Nephron (organoid): ENCODE measurements around the gene TIE1.

ENCODE experiments used
- H3K27ac Mint-ChIP-seq, 3 experiments: 2 replicates each; pipeline ENCODE4 v1.8.0; 2020; ENCODE audit warnings: mixed read lengths in 3 of 3, mild to moderate bottlenecking in 2 of 3, moderate library complexity in 1 of 3
- H3K27me3 Mint-ChIP-seq: 2 replicates; pipeline ENCODE4 v1.8.0; 2021; ENCODE audit warnings: low read depth, mild to moderate bottlenecking, moderate library complexity, mixed read lengths
- H3K36me3 Mint-ChIP-seq: 2 replicates; pipeline ENCODE4 v1.8.0; 2020; ENCODE audit warnings: low read depth, mixed read lengths
- H3K4me1 Mint-ChIP-seq: 2 replicates; pipeline ENCODE4 v1.8.0; 2020; ENCODE audit warnings: mixed read lengths
- H3K4me3 Mint-ChIP-seq, 3 experiments: 2 replicates each; pipeline ENCODE4 v1.8.0; 2020; ENCODE audit warnings: mild to moderate bottlenecking in 3 of 3, mixed read lengths in 3 of 3, moderate library complexity in 2 of 3
- H3K9me3 Mint-ChIP-seq: 2 replicates; pipeline ENCODE4 v1.8.0; 2020; ENCODE audit warnings: mixed read lengths
- CTCF ChIP-seq, 3 experiments: fragments of 200-600 bp; sonication (generic); IDR thresholded peaks; one replicate each; pipeline ENCODE4 v1.5.0; 2021; ENCODE audit warnings: antibody characterized with exemption in 3 of 3; ENCODE audit not compliant: unreplicated experiment in 3 of 3

Gene TIE1

GRCh38 chr1:43255438-43256210 is 45.2 kb upstream of the TIE1 start:
- TF ChIP-seq CTCF (IDR thresholded peaks at IDR 0.05; ENCODE audit: unreplicated experiment in 3 of 3), result no peak
- H3K4me1 Mint-ChIP-seq, result no peaks in the 10 kb centered on the region
- H3K36me3 Mint-ChIP-seq, result peaks cover 6% of the 10 kb centered on the region
- H3K4me3 Mint-ChIP-seq, result no peak overlapping the region
- peaks cover 25% of the 10 kb centered on the region for H3K9me3 Mint-ChIP-seq
- H3K27ac Mint-ChIP-seq, result no peak overlapping the region
- H3K27me3 Mint-ChIP-seq, result peaks cover 10% of the 10 kb centered on the region

- H3K4me3 Mint-ChIP-seq, result no peak overlapping the region
- peaks cover 31% of the 10 kb centered on the region for H3K9me3 Mint-ChIP-seq
- H3K4me1 Mint-ChIP-seq, result no peaks in the 10 kb centered on the region
- H3K27me3 Mint-ChIP-seq, result peaks cover 10% of the 10 kb centered on the region
- peaks cover 10% of the 10 kb centered on the region for H3K36me3 Mint-ChIP-seq
- H3K27ac Mint-ChIP-seq, result no peak overlapping the region
- no peak for TF ChIP-seq CTCF (IDR thresholded peaks at IDR 0.05; ENCODE audit: unreplicated experiment in 3 of 3)
Measured at GRCh38 chr1:43256675-43257570, 43.9 kb upstream of the TIE1 start.

GRCh38 chr1:43258370-43258769 is 42.4 kb upstream of the TIE1 start:
- Mint-ChIP-seq H3K27me3 (peaks cover 7% of the 10 kb centered on the region), H3K9me3 (peaks cover 40% of the 10 kb centered on the region), H3K27ac (no peak overlapping the region), H3K4me3 (no peak overlapping the region), H3K4me1 (no peaks in the 10 kb centered on the region), H3K36me3 (peaks cover 10% of the 10 kb centered on the region)
- no peak for TF ChIP-seq CTCF (IDR thresholded peaks at IDR 0.05; ENCODE audit: unreplicated experiment in 3 of 3)

- Mint-ChIP-seq H3K9me3 (peaks cover 35% of the 10 kb centered on the region), H3K36me3 (peaks cover 9% of the 10 kb centered on the region)
Measured at GRCh38 chr1:43265431-43265830, 35.4 kb upstream of the TIE1 start.

GRCh38 chr1:43266881-43267280 is 33.9 kb upstream of the TIE1 start:
- TF ChIP-seq CTCF (IDR thresholded peaks at IDR 0.05; ENCODE audit: unreplicated experiment in 3 of 3), result no peak

More at GRCh38 chr1:43265431-43265830, 35.4 kb upstream of the TIE1 start:
- H3K4me3 Mint-ChIP-seq, result no peak overlapping the region
- peak overlapping the region in 2 of 3 experiments; percentile 68 to 76 for H3K27ac Mint-ChIP-seq
- peaks cover 4% of the 10 kb centered on the region for H3K4me1 Mint-ChIP-seq
- TF ChIP-seq CTCF (IDR thresholded peaks at IDR 0.05; ENCODE audit: unreplicated experiment in 3 of 3), result no peak
- peaks cover 21% of the 10 kb centered on the region for H3K27me3 Mint-ChIP-seq

More at GRCh38 chr1:43266881-43267280, 33.9 kb upstream of the TIE1 start:
- Mint-ChIP-seq H3K4me3 (no peak overlapping the region), H3K36me3 (peaks cover 5% of the 10 kb centered on the region), H3K9me3 (peaks cover 23% of the 10 kb centered on the region), H3K27me3 (peaks cover 28% of the 10 kb centered on the region), H3K27ac (no peak overlapping the region), H3K4me1 (peaks cover 15% of the 10 kb centered on the region)
